ENCODE measurements around the gene PIGB.
"Not testable (repeated sequence)": the region's sequence is repeated elsewhere in the genome, so short reads cannot be mapped to it uniquely, and the experiment has no call there.

PIGB gene

GRCh38 chr15:55302801-55303200 is 16.2 kb upstream of the PIGB start:
- DNase-seq, result not testable (repeated sequence)

- DNase-seq, result no peak
Measured at GRCh38 chr15:55319537-55320237, 665 bp downstream of the PIGB start.

DNA sequence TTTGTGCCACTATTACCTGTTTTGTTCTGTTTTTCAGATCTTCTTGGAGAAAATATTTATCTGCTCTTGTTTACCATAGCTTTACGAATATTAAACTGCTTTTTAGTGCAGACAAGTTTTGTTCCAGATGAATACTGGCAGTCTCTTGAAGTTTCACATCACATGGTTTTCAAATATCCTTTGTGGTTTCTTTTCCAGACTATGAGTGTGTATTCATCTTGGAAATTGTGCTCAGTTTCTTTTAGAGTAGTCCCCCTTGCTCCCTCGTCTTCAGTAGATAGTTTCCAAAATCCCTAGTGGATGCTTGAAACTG is 1.2 kb downstream of the PIGB start:
- no peak for DNase-seq

- DNase-seq, result no peak
Measured at GRCh38 chr15:55320963-55321362, 1.9 kb downstream of the PIGB start.

- DNase-seq, result no peak
Measured at GRCh38 chr15:55322467-55322866, 3.4 kb downstream of the PIGB start.

DNA sequence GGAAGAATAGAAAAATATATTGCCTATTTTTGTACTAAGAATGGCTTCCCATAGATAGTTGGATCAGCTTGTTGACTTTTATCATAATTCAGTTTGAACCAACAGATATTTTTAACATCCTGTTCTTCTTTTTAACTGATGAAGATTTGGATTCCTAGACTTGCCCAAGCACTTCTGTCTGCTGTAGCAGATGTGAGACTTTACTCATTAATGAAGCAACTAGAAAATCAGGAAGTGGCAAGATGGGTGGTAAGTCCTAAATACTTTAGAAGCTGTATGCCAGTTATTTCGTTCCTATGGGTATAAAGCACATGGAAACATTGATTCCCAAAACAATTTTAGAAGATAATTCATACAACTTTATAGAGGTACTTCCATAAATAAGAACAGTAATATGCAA is 8.4 kb downstream of the PIGB start:
- no peak for DNase-seq

DNA sequence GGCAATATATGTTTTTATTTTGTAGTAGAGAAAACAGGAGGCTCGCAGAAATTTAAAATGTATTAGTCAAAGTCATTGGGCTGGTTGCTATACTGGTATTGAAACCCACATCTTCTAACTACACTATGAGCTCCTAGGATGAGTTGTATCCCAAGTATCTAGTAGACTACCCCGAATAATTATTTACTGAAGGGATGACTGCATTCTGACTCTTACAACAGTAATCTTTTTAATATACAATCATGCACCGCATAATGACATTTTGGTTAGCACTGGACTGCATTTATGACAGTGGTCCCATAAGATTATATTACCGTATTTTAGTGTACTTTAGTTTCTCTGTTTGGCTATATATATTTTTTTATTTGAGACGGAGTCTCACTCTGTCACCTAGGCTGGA is 15.3 kb downstream of the PIGB start:
- DNase-seq, result no peak

GRCh38 chr15:55334997-55335396 is 16.0 kb downstream of the PIGB start:
- DNase-seq, result no peak

DNA sequence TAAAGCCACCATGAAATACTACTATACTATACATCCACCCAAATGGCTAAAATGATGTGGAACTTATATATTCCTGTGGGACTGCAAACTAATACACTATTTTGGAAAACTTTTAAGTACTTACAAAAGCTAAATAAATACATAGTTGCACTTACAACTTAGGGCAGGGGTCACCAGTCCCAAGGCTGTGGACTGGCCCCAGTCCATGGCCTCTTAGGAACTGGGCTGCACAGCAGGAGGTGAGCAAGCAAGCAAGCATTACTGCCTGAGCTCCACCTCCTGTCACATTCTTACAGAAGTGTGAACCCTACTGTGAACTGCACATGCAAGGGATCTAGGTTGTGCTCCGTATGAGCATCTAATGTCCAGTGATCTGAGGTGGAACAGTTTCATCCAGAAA is 18.1 kb downstream of the PIGB start:
- DNase-seq, result no peak

DNA sequence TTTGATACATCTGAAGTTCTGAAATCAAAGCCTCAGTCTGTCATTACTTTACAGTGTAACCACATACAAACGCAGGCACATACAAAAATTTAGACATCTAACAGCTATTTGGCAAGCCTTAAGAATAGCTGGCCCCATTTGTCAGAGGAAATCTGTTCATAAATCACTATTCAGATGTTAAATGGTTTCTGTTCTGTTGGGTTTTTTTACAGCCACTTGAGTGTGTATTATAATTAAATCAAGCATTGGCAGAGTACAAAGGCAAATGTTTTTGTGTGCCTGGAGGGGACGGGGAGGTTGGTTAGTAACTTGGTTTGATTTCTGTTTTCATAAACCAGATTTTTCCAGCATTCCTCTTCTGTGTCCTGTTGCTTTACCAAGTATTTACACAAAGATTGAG is 24.1 kb downstream of the PIGB start:
- DNase-seq, result peak; percentile 11

GRCh38 chr15:55344206-55344605 is 25.2 kb downstream of the PIGB start:
- no peak for DNase-seq

GRCh38 chr15:55348281-55348778 is 29.3 kb downstream of the PIGB start:
- no peak for DNase-seq

GRCh38 chr15:55349282-55349681 is 30.3 kb downstream of the PIGB start:
- no peak for DNase-seq

- DNase-seq, result no peak
Measured at GRCh38 chr15:55353025-55353424, 34.0 kb downstream of the PIGB start.

- DNase-seq, result no peak
Measured at GRCh38 chr15:55356985-55357585, 38.1 kb downstream of the PIGB start.

DNA sequence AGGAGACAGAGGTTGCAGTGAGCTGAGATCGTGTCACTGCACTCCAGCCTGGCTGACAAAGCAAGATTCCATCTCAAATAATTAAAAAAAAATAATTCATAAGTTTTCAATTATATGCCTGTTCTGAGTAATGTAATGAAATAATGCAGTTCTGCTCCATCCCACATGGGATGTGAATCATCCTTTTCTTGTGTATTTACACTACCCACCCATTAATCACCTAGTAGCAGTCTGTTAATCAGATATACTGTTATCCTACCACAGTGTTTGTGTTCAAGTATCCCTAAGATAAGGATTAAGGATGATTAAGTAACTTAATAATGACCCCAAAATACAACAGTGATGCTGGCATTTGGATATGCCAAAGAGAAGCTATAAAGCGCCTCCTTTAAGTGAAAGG is 38.8 kb downstream of the PIGB start:
- DNase-seq, result no peak

- DNase-seq, result no peak
Measured at GRCh38 chr15:55358471-55358870, 39.4 kb downstream of the PIGB start.

DNA sequence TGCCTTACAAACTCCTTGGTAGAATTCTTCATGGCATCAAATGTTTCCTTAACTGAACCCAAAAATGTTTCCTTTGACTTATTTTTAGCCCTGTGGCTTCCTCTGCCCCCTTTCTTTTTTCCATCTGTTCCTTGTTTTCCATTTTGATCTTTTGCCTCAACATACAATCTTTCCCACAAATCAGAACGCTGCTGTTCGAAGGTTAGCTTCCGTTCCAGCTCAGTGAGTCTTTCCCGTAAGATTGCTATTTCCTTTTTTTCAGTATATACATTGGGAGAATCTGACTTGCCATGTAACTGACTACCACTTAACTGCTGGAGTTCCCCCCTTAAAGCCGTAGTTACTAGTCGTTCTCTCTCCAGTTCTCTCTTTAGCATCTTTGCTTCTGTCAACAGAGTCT is 41.2 kb downstream of the PIGB start:
- DNase-seq, result no peak

GRCh38 chr15:55361048-55361447 is 42.0 kb downstream of the PIGB start:
- DNase-seq, result no peak

GRCh38 chr15:55362641-55363040 is 43.6 kb downstream of the PIGB start:
- DNase-seq, result no peak

- no peak for DNase-seq
Measured at GRCh38 chr15:55366981-55367380, 48.0 kb downstream of the PIGB start.

GRCh38 chr15:55372701-55373440 is 53.8 kb downstream of the PIGB start:
- DNase-seq, result no peak

DNA sequence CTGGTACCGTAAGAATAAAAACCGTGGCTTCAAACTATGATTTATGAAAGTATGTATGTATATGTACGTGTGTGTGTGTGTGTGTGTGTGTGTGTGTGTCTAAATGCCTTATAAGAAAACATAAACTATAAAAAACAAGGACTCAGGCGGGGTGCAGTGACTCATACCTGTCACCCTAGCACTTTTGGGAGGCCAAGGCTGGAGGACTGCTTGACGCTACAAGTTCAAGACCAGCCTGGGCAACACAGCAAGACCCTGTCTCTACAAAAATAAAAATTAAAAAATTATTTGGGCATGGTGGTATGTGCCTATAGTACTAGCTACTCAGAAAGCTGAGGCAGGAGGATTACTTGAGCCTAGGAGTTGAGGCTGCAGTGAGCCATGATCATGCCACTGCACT is 60.1 kb downstream of the PIGB start:
- no peak for DNase-seq

DNA sequence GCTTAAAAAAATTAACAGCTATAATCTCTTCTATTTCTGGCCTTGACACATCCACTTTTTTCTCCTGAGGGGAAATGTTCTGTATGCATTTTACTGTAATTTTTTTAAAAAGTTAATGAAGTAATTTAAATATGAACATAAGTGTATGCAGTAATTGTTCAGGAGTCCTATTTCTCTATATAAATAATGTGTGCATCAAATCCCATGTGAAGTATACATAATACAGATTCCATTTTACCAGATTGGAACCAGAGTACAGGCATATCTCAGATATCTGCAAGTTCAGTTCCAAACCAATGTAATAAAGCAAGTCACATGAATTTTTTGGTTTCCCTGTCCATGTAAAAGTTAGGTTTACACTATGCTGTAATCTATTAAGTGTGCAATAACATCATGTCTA is 62.6 kb downstream of the PIGB start:
- no peak for DNase-seq
